Measurements from ENCODE around the gene RGPD8. TPM values are rescaled to one million over a fixed set of nuclear protein-coding genes. Genes with fewer than 3 reads are reported as not detected.

Gene RGPD8
- 8.7 and 12.4 TPM in 2 replicates for total RNA-seq

DNA sequence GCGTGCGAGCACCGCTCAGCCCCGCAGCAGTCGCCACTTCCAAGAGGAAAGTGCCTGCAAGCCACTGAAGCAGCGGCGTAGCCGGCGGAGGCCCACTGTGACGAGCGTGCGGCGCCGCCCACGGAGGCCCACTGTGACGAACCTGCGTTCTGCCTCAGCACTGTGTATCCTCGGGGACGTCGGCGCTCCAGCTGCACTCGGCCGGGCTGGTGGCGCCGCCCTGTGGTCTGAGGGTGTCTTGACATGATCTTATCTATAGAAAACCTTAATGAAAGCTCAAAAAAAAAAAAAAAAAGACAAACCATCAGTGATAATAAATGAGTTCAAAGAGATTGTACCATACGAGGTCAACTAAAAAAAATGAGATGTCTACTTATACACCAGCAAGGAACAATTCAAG lies at the start of gene RGPD8:
RGPD8 (minus strand) TSS at position 166 of the 400 bp plus-strand sequence. CDS start 192 bp downstream, outside the sequence.

GRCh38 chr2:112481528-112482233 lies 48.2 kb upstream of the RGPD8 start, which contains the start of gene TTL:
Gene TTL, plus strand, starts transcription at chr2:112482156. Its CDS starts 189 bp downstream, at chr2:112482345.

Other genes starting within 250 kb of the RGPD8 start
- gene ZC3H8, start 178.6 kb downstream of the RGPD8 start, total RNA-seq = 5.5 and 5.8 TPM in 2 replicates
- 5.8 and 6.4 TPM in 2 replicates for gene ZC3H6, start 158.0 kb downstream of the RGPD8 start, total RNA-seq
- 35.1 and 37.7 TPM in 2 replicates for gene TTL, start 48.5 kb upstream of the RGPD8 start, total RNA-seq
- 10.9 and 12.5 TPM in 2 replicates for gene POLR1B, start 108.8 kb upstream of the RGPD8 start, total RNA-seq
- gene CHCHD5, start 151.0 kb upstream of the RGPD8 start, total RNA-seq = 6.4 and 10.4 TPM in 2 replicates
- 50.4 and 77.5 TPM in 2 replicates for gene SLC20A1, start 212.3 kb upstream of the RGPD8 start, total RNA-seq